ENCODE data around the gene RFT1. TPM values are rescaled to one million over a fixed set of nuclear protein-coding genes. Genes with fewer than 3 reads are reported as not detected.
A peak's percentile ranks its signal among the peaks of the same experiment; 100 is the strongest.

RFT1 gene
- total and polyA plus RNA-seq, 9 donors, result 8.3 to 23.6 (median 17.8) TPM

DNA sequence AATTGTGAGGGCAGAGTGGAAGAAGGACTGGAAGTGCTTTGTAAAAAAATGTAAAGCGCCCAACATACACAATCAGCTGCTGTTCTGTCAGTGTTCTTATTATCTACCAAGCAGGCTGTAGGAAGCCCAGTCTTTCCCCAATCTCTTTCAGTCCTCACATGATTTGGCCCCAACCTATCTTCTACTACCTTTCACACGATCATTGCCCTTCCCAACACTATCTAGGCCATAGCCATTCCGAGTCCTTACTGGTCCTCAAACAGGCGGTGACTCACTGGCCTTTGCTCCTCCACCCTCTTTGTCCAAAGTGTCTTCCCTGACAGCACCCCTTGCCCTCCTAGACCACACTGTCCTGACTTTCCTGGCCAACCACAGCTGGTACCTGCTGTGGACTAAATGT lies 861 bp upstream of the RFT1 start:
- H3K4me1 ChIP-seq (ENCODE audit: insufficient read depth), result peaks cover 2% of the 10 kb centered on the region
- no peak overlapping the region for H3K4me3 ChIP-seq
- no peaks in the 10 kb centered on the region for H3K36me3 ChIP-seq
- TF ChIP-seq, protein P1, sequence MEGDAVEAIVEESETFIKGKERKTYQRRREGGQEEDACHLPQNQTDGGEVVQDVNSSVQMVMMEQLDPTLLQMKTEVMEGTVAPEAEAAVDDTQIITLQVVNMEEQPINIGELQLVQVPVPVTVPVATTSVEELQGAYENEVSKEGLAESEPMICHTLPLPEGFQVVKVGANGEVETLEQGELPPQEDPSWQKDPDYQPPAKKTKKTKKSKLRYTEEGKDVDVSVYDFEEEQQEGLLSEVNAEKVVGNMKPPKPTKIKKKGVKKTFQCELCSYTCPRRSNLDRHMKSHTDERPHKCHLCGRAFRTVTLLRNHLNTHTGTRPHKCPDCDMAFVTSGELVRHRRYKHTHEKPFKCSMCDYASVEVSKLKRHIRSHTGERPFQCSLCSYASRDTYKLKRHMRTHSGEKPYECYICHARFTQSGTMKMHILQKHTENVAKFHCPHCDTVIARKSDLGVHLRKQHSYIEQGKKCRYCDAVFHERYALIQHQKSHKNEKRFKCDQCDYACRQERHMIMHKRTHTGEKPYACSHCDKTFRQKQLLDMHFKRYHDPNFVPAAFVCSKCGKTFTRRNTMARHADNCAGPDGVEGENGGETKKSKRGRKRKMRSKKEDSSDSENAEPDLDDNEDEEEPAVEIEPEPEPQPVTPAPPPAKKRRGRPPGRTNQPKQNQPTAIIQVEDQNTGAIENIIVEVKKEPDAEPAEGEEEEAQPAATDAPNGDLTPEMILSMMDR (IDR thresholded peaks at IDR 0.05), result no peak
- TF ChIP-seq EP300 (IDR thresholded peaks at IDR 0.05), result no peak
- TF ChIP-seq POLR2A (IDR thresholded peaks at IDR 0.05), result no peak
- no peak for DNase-seq
- no peaks in the 10 kb centered on the region for H3K9me3 ChIP-seq
- 90 to 92% (median 90%) methylated on average over 4 of the region's 4 CpGs for WGBS, 3 donors
- peak overlapping the region in 1 of 2 donors; percentile 72 for H3K27ac ChIP-seq
- intact Hi-C loops (cut with DNase I), result no loop called here
- H3K27me3 ChIP-seq, result no peaks in the 10 kb centered on the region

DNA sequence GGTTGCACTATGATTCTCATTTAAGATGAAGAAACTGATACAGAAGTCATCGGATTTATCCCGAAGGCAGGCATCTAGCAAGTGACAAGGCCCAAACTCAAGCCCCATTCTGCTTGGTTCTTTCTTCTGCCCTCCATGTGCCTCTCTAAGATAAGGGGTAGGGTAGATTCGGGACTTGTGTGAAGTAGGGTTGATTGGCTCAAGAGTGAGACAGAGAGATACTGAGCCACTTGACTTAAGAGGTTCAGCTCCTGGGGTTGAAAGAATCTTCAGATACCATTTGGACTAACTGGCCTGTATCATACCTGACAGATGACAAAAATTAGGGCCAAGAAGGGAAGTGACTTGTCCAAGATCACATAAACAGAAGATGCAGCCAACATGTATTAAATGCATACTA lies 891 bp downstream of the RFT1 start:
- 76 to 79% (median 78%) methylated on average over 3 of the region's 3 CpGs for WGBS, 3 donors
- no peaks in the 10 kb centered on the region for H3K9me3 ChIP-seq
- intact Hi-C loops (cut with DNase I), result no loop called here
- no peaks in the 10 kb centered on the region for H3K36me3 ChIP-seq
- TF ChIP-seq, protein P1 (IDR thresholded peaks at IDR 0.05), result no peak
- TF ChIP-seq POLR2A (IDR thresholded peaks at IDR 0.05), result no peak
- TF ChIP-seq EP300 (IDR thresholded peaks at IDR 0.05), result no peak
- no peaks in the 10 kb centered on the region for H3K27me3 ChIP-seq
- peaks cover 2% of the 10 kb centered on the region for H3K4me1 ChIP-seq (ENCODE audit: insufficient read depth)
- peak overlapping the region; percentile 94 for H3K4me3 ChIP-seq
- DNase-seq, result no peak
- no peak overlapping the region for H3K27ac ChIP-seq

DNA sequence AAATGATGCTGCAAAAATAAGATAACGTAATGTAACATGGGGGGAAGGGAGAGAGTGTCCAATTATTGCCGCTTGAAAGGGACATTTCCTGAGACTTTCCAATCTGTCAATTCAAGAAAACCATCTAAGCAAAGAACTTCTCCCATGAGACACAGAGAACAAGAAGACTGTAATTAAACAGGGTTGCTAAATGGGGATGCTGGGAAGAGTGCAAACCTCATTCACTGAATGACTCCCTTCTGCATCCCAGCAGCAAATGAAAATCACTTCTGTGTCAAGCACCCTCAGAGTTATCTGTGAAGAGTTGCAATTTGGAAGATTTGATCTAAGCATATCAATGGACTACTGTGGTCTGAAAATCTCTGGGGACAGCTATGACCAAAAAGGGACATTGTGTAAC lies 3.6 kb downstream of the RFT1 start:
- Histone ChIP-seq H3K27me3 (no peaks in the 10 kb centered on the region), H3K36me3 (no peaks in the 10 kb centered on the region), H3K27ac (no peak overlapping the region), H3K4me3 (no peak overlapping the region), H3K4me1 (ENCODE audit: insufficient read depth) (peaks cover 2% of the 10 kb centered on the region), H3K9me3 (no peaks in the 10 kb centered on the region)
- 92 to 97% (median 96%) methylated on average over 2 of the region's 2 CpGs for WGBS, 3 donors
- intact Hi-C loops (cut with DNase I), result no loop called here
- no peak for DNase-seq
- TF ChIP-seq EP300 (IDR thresholded peaks at IDR 0.05) (no peak), POLR2A (IDR thresholded peaks at IDR 0.05) (no peak)
- TF ChIP-seq, protein P1 (IDR thresholded peaks at IDR 0.05), result no peak

DNA sequence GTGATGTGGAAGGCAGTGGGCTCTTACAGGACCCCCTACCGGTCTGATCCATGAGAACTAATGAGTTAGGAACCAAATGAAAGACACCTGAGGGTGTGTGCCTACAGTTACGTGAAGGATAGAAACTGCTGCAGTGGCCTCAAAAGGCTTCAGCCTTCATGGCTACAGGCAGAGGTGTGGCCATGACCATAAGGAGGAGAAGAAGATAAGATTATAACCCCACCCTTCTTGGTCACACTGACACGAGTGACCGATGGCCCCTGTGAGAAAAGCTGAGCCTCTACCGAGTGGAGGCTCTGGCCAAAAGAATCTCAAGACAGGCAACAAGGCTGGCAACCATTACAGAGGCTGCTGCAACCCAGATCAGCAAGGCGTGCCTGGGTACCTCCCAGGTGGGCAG lies 6.3 kb downstream of the RFT1 start:
- no peak for TF ChIP-seq EP300 (IDR thresholded peaks at IDR 0.05)
- TF ChIP-seq POLR2A (IDR thresholded peaks at IDR 0.05), result no peak
- TF ChIP-seq, protein P1 (IDR thresholded peaks at IDR 0.05), result no peak
- DNase-seq, result no peak
- H3K27ac ChIP-seq, result no peak overlapping the region

More for the DNA sequence above, 6.3 kb downstream of the RFT1 start:
- Histone ChIP-seq H3K27me3 (no peaks in the 10 kb centered on the region), H3K9me3 (no peaks in the 10 kb centered on the region), H3K4me3 (no peak overlapping the region), H3K36me3 (no peaks in the 10 kb centered on the region), H3K4me1 (ENCODE audit: insufficient read depth) (no peaks in the 10 kb centered on the region)
- intact Hi-C loops (cut with DNase I), result no loop called here
- 90 to 91% (median 90%) methylated on average over 6 of the region's 6 CpGs for WGBS, 3 donors

All from ovary (tissue), 9 donors.